HG03378 (cell line): Measurements from ENCODE around the gene DHDH.
"Not testable (repeated sequence)": the region's sequence is repeated elsewhere in the genome, so short reads cannot be mapped to it uniquely, and the experiment has no call there.

Experiments used
- ATAC-seq: cut with Tn5 transposase; IDR thresholded peaks from one replicate; pipeline ENCODE4 v1.9.1; 2021; ENCODE audit warnings: mild to moderate bottlenecking, moderate library complexity; ENCODE audit not compliant: unreplicated experiment

The DHDH gene

GRCh38 chr19:48914181-48914580, 19.3 kb upstream of the DHDH start:
- ATAC-seq, result no peak

- no peak for ATAC-seq
Observed at GRCh38 chr19:48915757-48916156, 17.7 kb upstream of the DHDH start.

- no peak for ATAC-seq
Observed at GRCh38 chr19:48918071-48918470, 15.4 kb upstream of the DHDH start.

- no peak for ATAC-seq
Observed at GRCh38 chr19:48918801-48919247, 14.7 kb upstream of the DHDH start.

GRCh38 chr19:48919271-48919670, 14.2 kb upstream of the DHDH start:
- ATAC-seq, result not testable (repeated sequence)

- ATAC-seq, result no peak
Observed at GRCh38 chr19:48920949-48921348, 12.6 kb upstream of the DHDH start.

GRCh38 chr19:48921721-48922500, 11.6 kb upstream of the DHDH start:
- ATAC-seq, result no peak

- no peak for ATAC-seq
Observed at GRCh38 chr19:48922548-48923490, 10.7 kb upstream of the DHDH start.

- no peak for ATAC-seq
Observed at GRCh38 chr19:48925240-48925843, 8.2 kb upstream of the DHDH start.

- not testable (repeated sequence) for ATAC-seq
Observed at GRCh38 chr19:48925890-48926289, 7.6 kb upstream of the DHDH start.

GRCh38 chr19:48926909-48927308, 6.6 kb upstream of the DHDH start:
- no peak for ATAC-seq

- ATAC-seq, result not testable (repeated sequence)
Observed at GRCh38 chr19:48927692-48928091, 5.8 kb upstream of the DHDH start.

GRCh38 chr19:48928164-48929025, 5.1 kb upstream of the DHDH start:
- ATAC-seq, result no peak

- ATAC-seq, result no peak
Observed at GRCh38 chr19:48934837-48935236, 1.3 kb downstream of the DHDH start.

- ATAC-seq, result no peak
Observed at GRCh38 chr19:48935864-48936263, 2.4 kb downstream of the DHDH start.

GRCh38 chr19:48938256-48938655, 4.8 kb downstream of the DHDH start:
- no peak for ATAC-seq

- no peak for ATAC-seq
Observed at GRCh38 chr19:48940902-48941301, 7.4 kb downstream of the DHDH start.

GRCh38 chr19:48943081-48943480, 9.6 kb downstream of the DHDH start:
- ATAC-seq, result no peak

- ATAC-seq, result no peak
Observed at GRCh38 chr19:48945415-48945814, 11.9 kb downstream of the DHDH start.

GRCh38 chr19:48945817-48946216, 12.3 kb downstream of the DHDH start:
- ATAC-seq, result no peak
